C4-2B (cell line): ENCODE measurements around the gene ZNF576.
A peak's percentile ranks its signal among the peaks of the same experiment; 100 is the strongest.

Experiments used
- H3K27ac ChIP-seq: fragments of 450-650 bp; 2 replicates; pipeline ENCODE4 v1.5.1; 2017
- ZFX ChIP-seq: fragments of 450-650 bp; IDR thresholded peaks from 2 replicates; pipeline ENCODE4 v1.6.1; 2017
- TF ChIP-seq, protein P1 (sequence below): fragments of 450-650 bp; conservative IDR thresholded peaks from 2 replicates; pipeline ENCODE4 v1.5.1; 2017; ENCODE audit warnings: mild to moderate bottlenecking

Gene ZNF576

GRCh38 chr19:43589277-43589676, 7.1 kb upstream of the ZNF576 start:
- TF ChIP-seq, protein P1, sequence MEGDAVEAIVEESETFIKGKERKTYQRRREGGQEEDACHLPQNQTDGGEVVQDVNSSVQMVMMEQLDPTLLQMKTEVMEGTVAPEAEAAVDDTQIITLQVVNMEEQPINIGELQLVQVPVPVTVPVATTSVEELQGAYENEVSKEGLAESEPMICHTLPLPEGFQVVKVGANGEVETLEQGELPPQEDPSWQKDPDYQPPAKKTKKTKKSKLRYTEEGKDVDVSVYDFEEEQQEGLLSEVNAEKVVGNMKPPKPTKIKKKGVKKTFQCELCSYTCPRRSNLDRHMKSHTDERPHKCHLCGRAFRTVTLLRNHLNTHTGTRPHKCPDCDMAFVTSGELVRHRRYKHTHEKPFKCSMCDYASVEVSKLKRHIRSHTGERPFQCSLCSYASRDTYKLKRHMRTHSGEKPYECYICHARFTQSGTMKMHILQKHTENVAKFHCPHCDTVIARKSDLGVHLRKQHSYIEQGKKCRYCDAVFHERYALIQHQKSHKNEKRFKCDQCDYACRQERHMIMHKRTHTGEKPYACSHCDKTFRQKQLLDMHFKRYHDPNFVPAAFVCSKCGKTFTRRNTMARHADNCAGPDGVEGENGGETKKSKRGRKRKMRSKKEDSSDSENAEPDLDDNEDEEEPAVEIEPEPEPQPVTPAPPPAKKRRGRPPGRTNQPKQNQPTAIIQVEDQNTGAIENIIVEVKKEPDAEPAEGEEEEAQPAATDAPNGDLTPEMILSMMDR: no peak
- TF ChIP-seq ZFX: no peak
- no peak overlapping the region for H3K27ac ChIP-seq

DNA sequence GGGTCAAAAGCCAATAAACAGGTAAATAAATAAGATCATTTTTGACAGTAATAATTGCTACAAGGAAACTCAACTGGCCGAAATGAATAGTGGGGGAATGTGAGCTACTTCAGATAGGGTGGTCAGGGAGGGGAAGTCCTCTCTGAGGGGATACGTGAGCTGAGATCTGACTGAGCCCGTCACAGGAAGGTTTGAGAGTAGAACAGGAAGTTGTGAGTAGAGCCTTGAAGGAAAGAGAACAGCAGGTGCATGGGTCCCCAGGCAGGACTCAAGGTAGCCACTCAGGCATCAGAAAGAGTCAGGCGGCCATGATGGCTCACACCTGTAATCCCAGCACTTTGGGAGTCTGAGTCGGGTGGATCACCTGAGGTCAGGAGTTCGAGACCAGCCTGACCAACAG, 6.7 kb upstream of the ZNF576 start:
- no peak for TF ChIP-seq ZFX
- TF ChIP-seq, protein P1: no peak
- H3K27ac ChIP-seq: no peak overlapping the region

DNA sequence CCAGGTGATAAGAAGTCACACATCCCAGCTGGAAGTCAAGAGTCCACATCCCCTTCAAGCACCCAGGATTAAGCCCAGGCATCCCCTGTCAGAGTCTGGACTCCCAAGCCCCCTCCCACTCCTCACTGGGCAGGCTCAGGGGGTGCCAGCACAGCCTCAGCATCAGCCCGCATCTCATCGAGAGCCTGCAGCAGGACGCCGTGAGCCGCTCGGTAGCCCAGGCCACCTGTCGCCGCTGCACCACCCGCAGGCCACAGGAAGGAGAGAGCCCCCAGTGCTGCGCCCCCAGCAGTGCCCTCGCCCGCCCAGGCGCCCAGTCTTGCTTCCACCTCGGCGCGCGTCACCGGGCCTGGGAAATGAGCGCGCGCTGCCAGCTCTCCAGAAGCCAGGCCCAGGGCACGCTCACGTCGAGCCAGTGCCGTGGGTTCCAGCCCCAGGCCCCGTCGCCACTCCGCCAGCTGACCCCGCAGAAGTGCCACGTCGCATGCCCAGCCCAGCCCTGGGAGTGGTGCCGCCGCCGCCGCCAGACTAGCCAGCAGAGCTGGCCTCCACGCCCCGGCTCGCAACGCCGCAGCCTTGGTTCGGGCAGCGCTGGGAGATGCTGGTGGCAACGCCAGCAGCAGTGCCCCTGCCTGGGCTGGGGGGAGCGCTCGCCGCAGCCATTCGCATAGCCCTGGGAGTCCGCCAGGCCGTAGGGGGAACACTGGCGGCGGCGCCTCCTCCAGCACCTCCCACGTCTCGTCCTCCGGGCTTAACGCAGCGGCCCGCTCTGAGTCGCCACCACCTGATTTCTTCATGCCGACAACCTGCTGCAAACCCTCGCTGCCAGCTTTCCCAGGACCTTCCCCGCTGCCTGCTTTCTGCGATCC, 4.3 kb upstream of the ZNF576 start:
- H3K27ac ChIP-seq: no peak overlapping the region
- no peak for TF ChIP-seq ZFX
- TF ChIP-seq, protein P1: no peak

GRCh38 chr19:43592800-43593350, 3.5 kb upstream of the ZNF576 start:
- TF ChIP-seq, protein P1: no peak
- no peak for TF ChIP-seq ZFX
- no peak overlapping the region for H3K27ac ChIP-seq

DNA sequence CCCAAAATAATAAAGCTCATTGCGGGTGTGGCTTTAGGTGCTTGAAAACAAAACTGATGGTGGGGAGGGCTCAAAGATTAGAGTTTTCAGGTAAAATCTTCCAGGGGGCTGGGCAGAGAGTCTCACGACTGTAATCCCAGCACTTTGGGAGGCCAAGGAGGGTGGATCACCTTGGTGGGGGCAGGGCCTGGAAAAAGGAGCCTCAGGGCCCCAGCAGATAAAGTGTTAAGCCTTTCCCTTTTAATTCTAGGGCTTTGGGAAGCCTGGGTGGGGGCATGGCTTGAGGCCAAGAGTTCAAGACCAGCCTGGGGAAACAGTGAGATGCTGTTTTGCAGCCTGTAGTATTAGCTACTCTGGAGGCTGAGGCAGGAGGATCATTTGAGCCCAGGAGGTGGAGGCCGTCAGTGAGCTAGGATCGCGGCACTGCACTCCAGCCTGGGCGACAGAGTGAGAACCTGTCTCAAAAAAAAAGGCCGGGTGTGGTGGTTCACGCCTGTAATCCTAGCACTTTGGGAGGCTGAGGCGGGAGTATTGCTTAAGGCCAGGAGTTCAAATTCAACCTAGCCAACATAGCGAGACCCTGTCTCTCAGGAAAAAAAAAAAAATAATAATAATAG, 2.2 kb upstream of the ZNF576 start:
- peak overlapping the region; percentile 82; the same call in 1 of the 2 replicates for H3K27ac ChIP-seq

GRCh38 chr19:43594710-43595604, 1.4 kb upstream of the ZNF576 start:
- H3K27ac ChIP-seq: peak overlapping the region; percentile 82
- TF ChIP-seq, protein P1: peak; percentile 80
- no peak for TF ChIP-seq ZFX

More for the DNA sequence above, 2.2 kb upstream of the ZNF576 start:
- no peak for TF ChIP-seq ZFX
- TF ChIP-seq, protein P1: no peak
